ENCODE measurements around the gene COL3A1.

The COL3A1 gene

GRCh38 chr2:189022492-189022891 is 48.3 kb downstream of the COL3A1 start:
- no peak overlapping the region for H3K4me3 Mint-ChIP-seq

GRCh38 chr2:189024901-189025618 is 50.9 kb downstream of the COL3A1 start:
- no peak for DNase-seq
- Mint-ChIP-seq H3K27ac (no peak overlapping the region), H3K9me3 (no peaks in the 10 kb centered on the region), H3K27me3 (peaks cover 34% of the 10 kb centered on the region), H3K4me3 (no peak overlapping the region), H3K4me1 (no peaks in the 10 kb centered on the region)
- no peak for ATAC-seq

More at GRCh38 chr2:189022492-189022891, 48.3 kb downstream of the COL3A1 start:
- Mint-ChIP-seq H3K4me1 (no peaks in the 10 kb centered on the region), H3K27ac (no peak overlapping the region), H3K27me3 (peaks cover 49% of the 10 kb centered on the region), H3K9me3 (no peaks in the 10 kb centered on the region)
- no peak for DNase-seq
- no peak for ATAC-seq

- H3K4me1 Mint-ChIP-seq: peaks cover 14% of the 10 kb centered on the region
- no peak overlapping the region for H3K4me3 Mint-ChIP-seq
- no peak overlapping the region for H3K27ac Mint-ChIP-seq
- no peak for DNase-seq
- no peaks in the 10 kb centered on the region for H3K27me3 Mint-ChIP-seq
- ATAC-seq: no peak
- no peaks in the 10 kb centered on the region for H3K9me3 Mint-ChIP-seq
Measured at GRCh38 chr2:189037518-189037917, 63.3 kb downstream of the COL3A1 start.

- Mint-ChIP-seq H3K27me3 (no peaks in the 10 kb centered on the region), H3K4me1 (no peaks in the 10 kb centered on the region), H3K9me3 (no peaks in the 10 kb centered on the region), H3K4me3 (no peak overlapping the region), H3K27ac (no peak overlapping the region)
- ATAC-seq (no peak), DNase-seq (no peak)
Measured at GRCh38 chr2:189045836-189046235, 71.7 kb downstream of the COL3A1 start.

- Mint-ChIP-seq H3K9me3 (no peaks in the 10 kb centered on the region), H3K4me1 (no peaks in the 10 kb centered on the region), H3K4me3 (no peak overlapping the region), H3K27ac (no peak overlapping the region), H3K27me3 (no peaks in the 10 kb centered on the region)
- DNase-seq (no peak), ATAC-seq (no peak)
Measured at GRCh38 chr2:189046320-189046719, 72.1 kb downstream of the COL3A1 start.

- Mint-ChIP-seq H3K9me3 (no peaks in the 10 kb centered on the region), H3K4me3 (no peak overlapping the region), H3K27ac (no peak overlapping the region), H3K4me1 (no peaks in the 10 kb centered on the region), H3K27me3 (no peaks in the 10 kb centered on the region)
- no peak for DNase-seq
- no peak for ATAC-seq
Measured at GRCh38 chr2:189047171-189047888, 73.2 kb downstream of the COL3A1 start.

GRCh38 chr2:189048189-189048588 is 74.0 kb downstream of the COL3A1 start:
- no peaks in the 10 kb centered on the region for H3K27me3 Mint-ChIP-seq
- no peak overlapping the region for H3K27ac Mint-ChIP-seq
- no peak overlapping the region for H3K4me3 Mint-ChIP-seq
- ATAC-seq: no peak
- H3K4me1 Mint-ChIP-seq: no peaks in the 10 kb centered on the region
- H3K9me3 Mint-ChIP-seq: no peaks in the 10 kb centered on the region
- no peak for DNase-seq

GRCh38 chr2:189049709-189050164 is 75.6 kb downstream of the COL3A1 start:
- DNase-seq: no peak

GRCh38 chr2:189050165-189050712 is 76.1 kb downstream of the COL3A1 start:
- Mint-ChIP-seq H3K27me3 (no peaks in the 10 kb centered on the region), H3K4me1 (no peaks in the 10 kb centered on the region), H3K4me3 (no peak overlapping the region), H3K9me3 (no peaks in the 10 kb centered on the region), H3K27ac (no peak overlapping the region)
- ATAC-seq (no peak), DNase-seq (no peak)

More at GRCh38 chr2:189049709-189050164, 75.6 kb downstream of the COL3A1 start:
- Mint-ChIP-seq H3K9me3 (no peaks in the 10 kb centered on the region), H3K27me3 (no peaks in the 10 kb centered on the region), H3K27ac (no peak overlapping the region), H3K4me3 (no peak overlapping the region), H3K4me1 (no peaks in the 10 kb centered on the region)
- no peak for ATAC-seq

GRCh38 chr2:189056200-189057106 is 82.3 kb downstream of the COL3A1 start:
- H3K27me3 Mint-ChIP-seq: no peaks in the 10 kb centered on the region
- no peaks in the 10 kb centered on the region for H3K9me3 Mint-ChIP-seq
- no peak for ATAC-seq
- H3K4me1 Mint-ChIP-seq: no peaks in the 10 kb centered on the region
- H3K27ac Mint-ChIP-seq: no peak overlapping the region
- no peak overlapping the region for H3K4me3 Mint-ChIP-seq
- DNase-seq: no peak

- DNase-seq (no peak), ATAC-seq (no peak)
- no peaks in the 10 kb centered on the region for H3K9me3 Mint-ChIP-seq
- H3K4me1 Mint-ChIP-seq: no peaks in the 10 kb centered on the region
- no peak overlapping the region for H3K4me3 Mint-ChIP-seq
- H3K27ac Mint-ChIP-seq: peak overlapping the region in 1 of 2 donors; percentile 63
- no peaks in the 10 kb centered on the region for H3K27me3 Mint-ChIP-seq
Measured at GRCh38 chr2:189057316-189057715, 83.1 kb downstream of the COL3A1 start.

GRCh38 chr2:189060096-189060642 is 86.0 kb downstream of the COL3A1 start:
- no peak for ATAC-seq
- DNase-seq: no peak
- H3K4me3 Mint-ChIP-seq: no peak overlapping the region
- no peaks in the 10 kb centered on the region for H3K27me3 Mint-ChIP-seq
- no peak overlapping the region for H3K27ac Mint-ChIP-seq
- H3K4me1 Mint-ChIP-seq: no peaks in the 10 kb centered on the region
- no peaks in the 10 kb centered on the region for H3K9me3 Mint-ChIP-seq

All from stimulated activated naive CD8-positive, alpha-beta T cell treated with anti-CD3 and anti-CD28 coated beads, Interleukin-15, amount 100 ng/mL, for 72 hours (primary cell).